HepG2 (cell line): ENCODE measurements around the gene ZNF865. TPM values are rescaled to one million over a fixed set of nuclear protein-coding genes. Genes with fewer than 3 reads are reported as not detected.

Experiments used
- ARID2 ChIP-seq: sonication (generic); formaldehyde crosslinking; IDR thresholded peaks from 2 replicates; pipeline ENCODE4 v1.8.1; 2022; ENCODE audit warnings: mild to moderate bottlenecking, missing genetic modification reagents, borderline replicate concordance
- ATAD3A ChIP-seq: sonication (generic); formaldehyde crosslinking; IDR thresholded peaks from 2 replicates; pipeline ENCODE4 v1.4.0; 2020; ENCODE audit warnings: missing genetic modification reagents
- ETV5 ChIP-seq: IDR thresholded peaks from 2 replicates; pipeline ENCODE4 v1.6.1; 2018; ENCODE audit warnings: missing biosample characterization, missing genetic modification reagents, inconsistent platforms, borderline replicate concordance
- ETV6 ChIP-seq: sonication (generic); formaldehyde crosslinking; conservative IDR thresholded peaks from 2 replicates; pipeline ENCODE4 v1.4.0; 2020; ENCODE audit warnings: missing genetic modification reagents
- FOXM1 ChIP-seq: sonication (generic); formaldehyde crosslinking; IDR thresholded peaks from 2 replicates; pipeline ENCODE4 v1.5.0; 2020; ENCODE audit warnings: missing genetic modification reagents
- MTERF4 ChIP-seq: sonication (generic); formaldehyde crosslinking; IDR thresholded peaks from 2 replicates; pipeline ENCODE4 v1.8.0; 2023; ENCODE audit warnings: mild to moderate bottlenecking, missing genetic modification reagents
- SAFB2 ChIP-seq: sonication (generic); formaldehyde crosslinking; IDR thresholded peaks from 2 replicates; pipeline ENCODE4 v1.5.1; 2020; ENCODE audit warnings: missing genetic modification reagents, low read depth, mild to moderate bottlenecking, borderline replicate concordance
- SATB2 ChIP-seq: sonication (generic); formaldehyde crosslinking; IDR thresholded peaks from 2 replicates; pipeline ENCODE4 v1.5.0; 2020; ENCODE audit warnings: missing genetic modification reagents
- STAT6 ChIP-seq: sonication (generic); formaldehyde crosslinking; IDR thresholded peaks from 2 replicates; pipeline ENCODE4 v1.4.0; 2020; ENCODE audit warnings: missing genetic modification reagents, mild to moderate bottlenecking, borderline replicate concordance
- TAF1 ChIP-seq: sonication (generic); formaldehyde crosslinking; IDR thresholded peaks from 2 replicates; pipeline ENCODE4 v1.4.0; 2020; ENCODE audit warnings: missing genetic modification reagents
- THAP7 ChIP-seq: sonication (generic); formaldehyde crosslinking; IDR thresholded peaks from 2 replicates; pipeline ENCODE4 v1.8.1; 2023; ENCODE audit warnings: mild to moderate bottlenecking, missing genetic modification reagents
- U2AF1 ChIP-seq: fragments of 200-400 bp; formaldehyde crosslinking; optimal IDR thresholded peaks from 2 replicates; pipeline ENCODE3; 2017; ENCODE audit warnings: mild to moderate bottlenecking, low read depth, low read length
- ZFAT ChIP-seq: sonication (generic); formaldehyde crosslinking; conservative IDR thresholded peaks from 2 replicates; pipeline ENCODE4 v1.8.1; 2023; ENCODE audit warnings: missing genetic modification reagents, inconsistent platforms
- ZNF598 ChIP-seq: sonication (generic); formaldehyde crosslinking; IDR thresholded peaks from 2 replicates; pipeline ENCODE4 v1.5.1; 2020; ENCODE audit warnings: mild to moderate bottlenecking, missing genetic modification reagents, borderline replicate concordance
- ZNF639 ChIP-seq: conservative IDR thresholded peaks from 2 replicates; pipeline ENCODE4 v1.6.1; 2018; ENCODE audit warnings: missing genetic modification reagents
- ZNF75D ChIP-seq: sonication (generic); formaldehyde crosslinking; IDR thresholded peaks from 2 replicates; pipeline ENCODE4 v1.8.1; 2023; ENCODE audit warnings: missing genetic modification reagents, mild to moderate bottlenecking, borderline replicate concordance
- polyA plus RNA-seq, 8 experiments: library from polyadenylated mRNA; depleted of rRNA in 3 of 8; stranded (reverse) in 7 of 8; unstranded in 1 of 8; fragments of >200 nt; fragmentation: Illumina TruSeq in 4 of 8; extraction: Trizol in 4 of 8; gene quantifications; 2 replicates each; pipeline versions ENCODE4 v1.2.1 to v1.2.3, GENCODE V29; 2011 to 2016; ENCODE audit warnings: low read depth in 4 of 8, missing spikeins in 1 of 8, mixed read lengths in 1 of 8; ENCODE audit not compliant: insufficient read depth in 1 of 8
- total RNA-seq, 5 experiments: library from RNA; depleted of rRNA; stranded (reverse); fragments of >200 nt; fragmentation: Illumina TruSeq; extraction: Trizol; gene quantifications; 2 replicates each; pipeline ENCODE4 v1.2.3, GENCODE V29; 2016; ENCODE audit warnings: low read depth in 1 of 5
- TF ChIP-seq, protein P1 (sequence below): sonication (generic); formaldehyde crosslinking; conservative IDR thresholded peaks from 2 replicates; pipeline ENCODE4 v1.4.0; 2020; ENCODE audit warnings: mild to moderate bottlenecking, missing genetic modification reagents, moderate library complexity
- TF ChIP-seq, protein P2 (sequence below): sonication (generic); formaldehyde crosslinking; IDR thresholded peaks from 2 replicates; pipeline ENCODE4 v1.8.0; 2022; ENCODE audit warnings: low read depth, missing genetic modification reagents

The ZNF865 gene
- total and polyA plus RNA-seq, 2 of the 13 experiments (the other 11 are each of a cell fraction or from before 2014, with no cell fraction given), result 0.93 to 1.0 TPM

DNA sequence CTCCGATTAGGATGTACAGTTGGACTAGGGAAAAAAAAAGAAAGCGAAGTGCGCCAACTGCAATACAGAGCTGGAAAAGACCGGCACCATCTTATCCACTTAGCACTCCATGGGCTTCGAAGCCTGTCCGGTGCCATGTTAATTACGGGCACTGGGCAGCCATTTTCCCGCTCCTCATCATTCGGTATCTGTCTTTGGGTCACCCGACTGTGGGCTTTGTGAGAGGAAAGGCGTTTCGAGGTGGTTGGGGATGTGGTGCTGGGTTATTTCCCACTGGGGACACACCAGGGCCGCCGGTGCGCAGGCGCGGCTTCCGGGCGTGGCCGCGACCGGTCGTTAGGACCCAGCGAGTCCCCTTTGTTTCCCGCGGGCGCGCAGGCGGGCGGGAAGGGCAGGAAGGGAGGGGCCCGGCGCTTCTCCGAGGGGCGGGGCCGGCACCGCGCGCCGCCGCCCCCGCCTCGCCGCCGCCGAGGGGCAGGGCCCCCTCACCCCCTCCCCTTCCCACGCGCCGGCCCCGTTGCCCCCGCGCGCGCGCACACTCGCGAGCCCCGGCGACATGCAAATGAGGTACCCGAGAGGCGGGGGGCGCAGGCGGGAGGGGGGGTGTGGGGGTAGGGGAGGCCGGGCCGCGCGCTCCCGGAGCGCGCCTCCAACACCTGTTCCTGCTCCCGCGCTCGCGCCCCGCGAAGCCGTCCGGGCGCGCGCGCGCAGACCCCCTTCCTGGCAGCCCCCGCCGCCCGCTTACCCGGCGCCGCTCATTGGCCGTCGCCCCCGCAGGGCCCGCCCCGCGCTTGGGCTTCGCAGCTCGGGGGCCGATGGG lies 5.4 kb upstream of the ZNF865 start, which contains the start of gene ZNF524 (continued):
- TF ChIP-seq ARID2 (CRISPR knock-in tag) (no peak), U2AF1 (peak; percentile 23), FOXM1 (CRISPR knock-in tag) (no peak), ATAD3A (CRISPR knock-in tag) (no peak), THAP7 (no peak), ZFAT (CRISPR knock-in tag) (no peak), ZNF598 (no peak), TAF1 (CRISPR knock-in tag) (no peak; the same call in 1 of the 2 replicates), ZNF639 (CRISPR knock-in tag) (no peak), SAFB2 (CRISPR knock-in tag) (no peak; the same call in 1 of the 2 replicates), STAT6 (CRISPR knock-in tag) (no peak), SATB2 (CRISPR knock-in tag) (no peak), ZNF75D (no peak), MTERF4 (CRISPR knock-in tag) (no peak), ETV5 (CRISPR knock-in tag) (peak; percentile 59), ETV6 (CRISPR knock-in tag) (0 out of 2 replicates have a peak, but pooled peaks have one; percentile 44)
- TF ChIP-seq, protein P1, sequence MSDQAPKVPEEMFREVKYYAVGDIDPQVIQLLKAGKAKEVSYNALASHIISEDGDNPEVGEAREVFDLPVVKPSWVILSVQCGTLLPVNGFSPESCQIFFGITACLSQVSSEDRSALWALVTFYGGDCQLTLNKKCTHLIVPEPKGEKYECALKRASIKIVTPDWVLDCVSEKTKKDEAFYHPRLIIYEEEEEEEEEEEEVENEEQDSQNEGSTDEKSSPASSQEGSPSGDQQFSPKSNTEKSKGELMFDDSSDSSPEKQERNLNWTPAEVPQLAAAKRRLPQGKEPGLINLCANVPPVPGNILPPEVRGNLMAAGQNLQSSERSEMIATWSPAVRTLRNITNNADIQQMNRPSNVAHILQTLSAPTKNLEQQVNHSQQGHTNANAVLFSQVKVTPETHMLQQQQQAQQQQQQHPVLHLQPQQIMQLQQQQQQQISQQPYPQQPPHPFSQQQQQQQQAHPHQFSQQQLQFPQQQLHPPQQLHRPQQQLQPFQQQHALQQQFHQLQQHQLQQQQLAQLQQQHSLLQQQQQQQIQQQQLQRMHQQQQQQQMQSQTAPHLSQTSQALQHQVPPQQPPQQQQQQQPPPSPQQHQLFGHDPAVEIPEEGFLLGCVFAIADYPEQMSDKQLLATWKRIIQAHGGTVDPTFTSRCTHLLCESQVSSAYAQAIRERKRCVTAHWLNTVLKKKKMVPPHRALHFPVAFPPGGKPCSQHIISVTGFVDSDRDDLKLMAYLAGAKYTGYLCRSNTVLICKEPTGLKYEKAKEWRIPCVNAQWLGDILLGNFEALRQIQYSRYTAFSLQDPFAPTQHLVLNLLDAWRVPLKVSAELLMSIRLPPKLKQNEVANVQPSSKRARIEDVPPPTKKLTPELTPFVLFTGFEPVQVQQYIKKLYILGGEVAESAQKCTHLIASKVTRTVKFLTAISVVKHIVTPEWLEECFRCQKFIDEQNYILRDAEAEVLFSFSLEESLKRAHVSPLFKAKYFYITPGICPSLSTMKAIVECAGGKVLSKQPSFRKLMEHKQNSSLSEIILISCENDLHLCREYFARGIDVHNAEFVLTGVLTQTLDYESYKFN (CRISPR knock-in tag), result no peak
- TF ChIP-seq, protein P2, sequence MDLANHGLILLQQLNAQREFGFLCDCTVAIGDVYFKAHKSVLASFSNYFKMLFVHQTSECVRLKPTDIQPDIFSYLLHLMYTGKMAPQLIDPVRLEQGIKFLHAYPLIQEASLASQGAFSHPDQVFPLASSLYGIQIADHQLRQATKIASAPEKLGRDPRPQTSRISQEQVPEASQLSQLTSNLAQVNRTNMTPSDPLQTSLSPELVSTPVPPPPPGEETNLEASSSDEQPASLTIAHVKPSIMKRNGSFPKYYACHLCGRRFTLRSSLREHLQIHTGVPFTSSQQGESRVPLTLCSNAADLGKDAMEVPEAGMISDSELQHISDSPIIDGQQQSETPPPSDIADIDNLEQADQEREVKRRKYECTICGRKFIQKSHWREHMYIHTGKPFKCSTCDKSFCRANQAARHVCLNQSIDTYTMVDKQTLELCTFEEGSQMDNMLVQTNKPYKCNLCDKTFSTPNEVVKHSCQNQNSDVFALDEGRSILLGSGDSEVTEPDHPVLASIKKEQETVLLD, result peak; percentile 91
